ENCODE data around the gene NXNL2.

NXNL2 gene

GRCh38 chr9:88534456-88535225, at the start of gene NXNL2:
Gene NXNL2 (plus strand): TSS chr9:88535178. CDS start chr9:88535435, 257 bp downstream.
- DNase-seq (ENCODE audit: low read depth in 2 of 2): peak in 1 of 2 donors; percentile 30

GRCh38 chr9:88488166-88488565, 46.8 kb upstream of the NXNL2 start:
- no peak for DNase-seq (ENCODE audit: low read depth in 2 of 2)

GRCh38 chr9:88494983-88495721, 39.8 kb upstream of the NXNL2 start:
- DNase-seq (ENCODE audit: low read depth in 2 of 2): no peak

GRCh38 chr9:88497224-88497623, 37.8 kb upstream of the NXNL2 start:
- no peak for DNase-seq (ENCODE audit: low read depth in 2 of 2)

- DNase-seq (ENCODE audit: low read depth in 2 of 2): no peak
These were observed 36.1 kb upstream of the NXNL2 start for GRCh38 chr9:88498880-88499279.

- no peak for DNase-seq (ENCODE audit: low read depth in 2 of 2)
These were observed 33.9 kb upstream of the NXNL2 start for GRCh38 chr9:88501086-88501485.

- no peak for DNase-seq (ENCODE audit: low read depth in 2 of 2)
These were observed 32.4 kb upstream of the NXNL2 start for GRCh38 chr9:88502552-88503034.

- no peak for DNase-seq (ENCODE audit: low read depth in 2 of 2)
These were observed 31.7 kb upstream of the NXNL2 start for GRCh38 chr9:88503081-88503844.

- no peak for DNase-seq (ENCODE audit: low read depth in 2 of 2)
These were observed 30.9 kb upstream of the NXNL2 start for GRCh38 chr9:88503845-88504764.

GRCh38 chr9:88508326-88508725, 26.7 kb upstream of the NXNL2 start:
- DNase-seq (ENCODE audit: low read depth in 2 of 2): no peak

- DNase-seq (ENCODE audit: low read depth in 2 of 2): no peak
These were observed 23.1 kb upstream of the NXNL2 start for GRCh38 chr9:88511906-88512305.

GRCh38 chr9:88514247-88514646, 20.7 kb upstream of the NXNL2 start:
- no peak for DNase-seq (ENCODE audit: low read depth in 2 of 2)

GRCh38 chr9:88521308-88521707, 13.7 kb upstream of the NXNL2 start:
- DNase-seq (ENCODE audit: low read depth in 2 of 2): no peak

- DNase-seq (ENCODE audit: low read depth in 2 of 2): no peak
These were observed 12.6 kb upstream of the NXNL2 start for GRCh38 chr9:88522360-88522759.

- DNase-seq (ENCODE audit: low read depth in 2 of 2): no peak
These were observed 11.9 kb upstream of the NXNL2 start for GRCh38 chr9:88523056-88523455.

- DNase-seq (ENCODE audit: low read depth in 2 of 2): no peak
These were observed 10.1 kb upstream of the NXNL2 start for GRCh38 chr9:88524911-88525310.

- DNase-seq (ENCODE audit: low read depth in 2 of 2): no peak
These were observed 7.4 kb upstream of the NXNL2 start for GRCh38 chr9:88527618-88528017.

- no peak for DNase-seq (ENCODE audit: low read depth in 2 of 2)
These were observed 6.7 kb upstream of the NXNL2 start for GRCh38 chr9:88528080-88528790.

- no peak for DNase-seq (ENCODE audit: low read depth in 2 of 2)
These were observed 5.5 kb upstream of the NXNL2 start for GRCh38 chr9:88529496-88529895.

- no peak for DNase-seq (ENCODE audit: low read depth in 2 of 2)
These were observed 4.9 kb upstream of the NXNL2 start for GRCh38 chr9:88530051-88530450.
